HG03135 (cell line): ENCODE results near the gene HHLA2.

ENCODE experiments used
- ATAC-seq: cut with Tn5 transposase; IDR thresholded peaks from one replicate; pipeline ENCODE4 v1.9.1; 2021; ENCODE audit warnings: mild to moderate bottlenecking, moderate library complexity; ENCODE audit not compliant: unreplicated experiment

Gene HHLA2

DNA sequence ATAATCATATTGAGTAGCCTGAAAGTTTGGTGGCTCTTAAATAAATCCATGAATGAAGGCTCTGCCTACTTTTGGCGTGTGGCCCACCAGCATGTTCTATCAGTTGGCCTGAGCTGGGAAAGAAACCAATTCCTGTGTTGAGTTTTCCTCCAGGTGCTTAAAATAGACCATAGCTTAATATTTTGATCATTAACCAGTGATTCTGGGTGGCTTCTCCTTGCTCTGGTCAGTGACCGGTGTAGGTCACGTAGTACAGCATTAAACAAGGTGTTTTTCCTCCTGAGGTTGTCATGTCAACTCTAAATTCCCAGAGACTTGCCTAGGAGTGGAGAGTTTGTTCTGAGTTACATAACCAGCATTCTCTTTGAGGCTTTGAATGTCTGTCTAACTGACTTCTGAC, 1.3 kb downstream of the HHLA2 start:
- no peak for ATAC-seq

GRCh38 chr3:108298056-108298455, 1.7 kb downstream of the HHLA2 start:
- ATAC-seq: no peak

GRCh38 chr3:108300103-108300849, 3.9 kb downstream of the HHLA2 start:
- no peak for ATAC-seq

DNA sequence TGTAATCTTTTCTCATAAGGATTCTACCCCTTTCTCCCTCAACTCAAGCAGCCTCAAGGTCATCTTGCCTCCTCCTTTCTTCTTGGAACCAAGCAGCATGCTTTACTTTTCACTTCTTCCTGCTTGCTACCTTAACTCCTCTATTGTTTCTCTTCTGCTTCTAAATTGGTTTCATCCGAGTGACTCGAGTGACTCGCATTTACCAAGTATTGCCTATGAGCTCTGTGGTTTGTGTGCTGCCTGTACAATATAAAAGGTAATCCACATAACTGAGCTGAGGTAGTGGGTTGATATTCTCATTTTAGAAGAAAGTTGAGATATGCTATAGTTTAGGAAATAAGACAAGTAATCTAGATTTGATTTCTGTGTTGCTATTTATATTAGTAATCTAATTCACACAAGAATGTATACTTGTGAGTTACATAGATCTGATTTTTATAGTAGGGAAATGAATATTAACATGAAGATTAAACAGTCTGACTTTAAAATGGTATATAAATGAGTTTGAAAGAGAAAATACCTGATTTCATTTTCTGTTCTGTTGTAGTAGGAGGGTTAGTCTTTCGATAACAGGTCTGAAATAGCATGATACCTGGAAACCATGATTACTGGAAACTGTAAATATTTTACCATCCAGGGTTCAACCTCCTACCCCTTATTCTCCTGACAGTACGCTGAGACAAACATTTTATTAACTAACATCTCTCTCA, 5.5 kb downstream of the HHLA2 start:
- ATAC-seq: peak; percentile 56

DNA sequence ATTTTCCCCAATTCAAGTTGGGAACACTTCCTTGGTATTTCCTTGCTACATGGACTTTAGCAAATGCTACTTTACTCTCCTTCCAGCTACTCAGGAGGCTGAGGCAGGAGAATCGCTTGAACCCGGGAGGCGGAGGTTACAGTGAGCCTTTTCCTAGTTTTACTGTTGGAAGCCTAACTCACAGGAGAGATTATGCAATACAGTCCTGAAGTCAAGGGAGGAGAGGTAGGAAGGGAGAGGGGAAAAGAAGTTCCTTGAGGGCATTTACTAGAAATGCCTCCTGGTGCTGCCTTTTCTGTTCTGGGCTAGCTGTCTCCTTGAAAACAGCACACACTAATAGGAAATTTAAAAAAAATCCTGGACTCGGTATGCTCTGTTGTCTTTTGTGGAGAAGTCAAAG, 6.2 kb downstream of the HHLA2 start:
- ATAC-seq: no peak

- no peak for ATAC-seq
Observed at GRCh38 chr3:108305484-108306172, 9.3 kb downstream of the HHLA2 start.

DNA sequence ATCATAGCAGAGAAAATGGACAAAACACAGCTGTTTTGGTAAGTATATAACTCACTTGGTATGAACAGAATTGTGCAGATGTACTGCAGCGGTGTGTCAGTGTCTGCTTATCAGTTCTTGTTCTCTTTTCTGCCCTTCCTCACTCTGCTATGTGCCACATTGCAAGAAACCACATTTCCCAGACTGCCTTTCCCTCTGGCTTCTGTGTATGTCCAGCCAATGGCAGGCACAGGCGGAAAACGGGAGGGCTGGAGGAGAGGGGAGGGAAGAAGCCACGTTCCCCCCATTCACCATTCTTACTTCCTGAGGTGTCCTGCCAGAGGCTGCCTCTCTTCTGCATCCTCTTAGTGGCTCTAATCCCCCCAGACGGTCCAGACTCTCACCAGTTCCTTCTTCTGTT, 15.4 kb downstream of the HHLA2 start:
- no peak for ATAC-seq

- no peak for ATAC-seq
Observed at GRCh38 chr3:108312656-108313055, 16.3 kb downstream of the HHLA2 start.

DNA sequence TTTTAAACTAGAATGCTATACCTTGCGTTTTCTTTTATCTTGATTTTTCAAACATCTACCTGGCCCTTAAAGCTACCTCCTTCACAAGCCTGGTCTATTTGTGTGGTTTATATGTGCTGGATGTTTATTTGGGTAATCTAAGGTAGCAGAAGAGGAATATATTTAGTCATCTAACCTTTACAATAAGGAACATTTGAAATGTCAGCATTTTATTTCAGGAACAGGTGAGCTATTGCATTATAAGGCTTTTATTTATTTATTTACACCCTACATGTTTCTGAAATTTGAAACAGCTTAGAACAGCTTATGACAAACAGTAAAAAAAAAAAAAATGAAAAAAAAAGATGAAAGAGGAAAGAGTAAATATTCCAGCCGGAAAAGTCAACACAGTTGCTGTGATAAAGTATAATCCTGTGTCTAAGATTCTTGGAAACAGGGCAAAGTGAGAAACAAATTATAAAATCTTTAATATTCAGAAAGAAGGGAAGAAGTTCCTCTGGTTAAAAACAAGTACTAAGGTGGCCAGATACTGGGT, 19.5 kb downstream of the HHLA2 start:
- no peak for ATAC-seq

DNA sequence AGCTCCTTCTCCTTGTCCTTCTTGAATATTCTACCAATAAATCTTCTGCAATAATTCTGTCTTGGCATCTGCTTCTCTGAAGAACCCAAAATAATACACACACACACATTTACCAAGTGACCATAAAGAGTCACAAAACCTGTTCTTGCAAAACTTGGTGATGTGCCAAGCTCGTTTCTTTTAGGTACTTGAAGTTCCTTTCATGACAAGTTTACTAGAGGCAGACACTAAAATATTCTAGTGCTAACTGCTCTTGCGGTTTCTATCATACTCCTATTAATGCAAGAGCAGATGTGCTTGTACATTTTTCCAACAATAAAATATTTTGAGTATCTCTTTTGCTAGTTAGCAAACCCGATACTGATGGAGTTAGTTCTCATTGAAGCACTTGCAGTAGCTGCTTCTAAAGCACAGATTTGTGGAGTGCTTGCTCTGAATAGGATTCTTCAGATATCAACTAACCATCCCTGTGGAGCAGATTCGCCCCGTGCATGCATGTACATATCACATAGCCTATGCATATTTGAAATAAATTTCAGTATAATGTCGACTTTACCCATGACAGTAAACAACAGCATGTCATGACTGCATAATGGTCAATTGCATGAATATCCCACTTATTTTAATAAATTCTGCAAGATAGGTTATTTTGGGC, 23.2 kb downstream of the HHLA2 start:
- no peak for ATAC-seq

DNA sequence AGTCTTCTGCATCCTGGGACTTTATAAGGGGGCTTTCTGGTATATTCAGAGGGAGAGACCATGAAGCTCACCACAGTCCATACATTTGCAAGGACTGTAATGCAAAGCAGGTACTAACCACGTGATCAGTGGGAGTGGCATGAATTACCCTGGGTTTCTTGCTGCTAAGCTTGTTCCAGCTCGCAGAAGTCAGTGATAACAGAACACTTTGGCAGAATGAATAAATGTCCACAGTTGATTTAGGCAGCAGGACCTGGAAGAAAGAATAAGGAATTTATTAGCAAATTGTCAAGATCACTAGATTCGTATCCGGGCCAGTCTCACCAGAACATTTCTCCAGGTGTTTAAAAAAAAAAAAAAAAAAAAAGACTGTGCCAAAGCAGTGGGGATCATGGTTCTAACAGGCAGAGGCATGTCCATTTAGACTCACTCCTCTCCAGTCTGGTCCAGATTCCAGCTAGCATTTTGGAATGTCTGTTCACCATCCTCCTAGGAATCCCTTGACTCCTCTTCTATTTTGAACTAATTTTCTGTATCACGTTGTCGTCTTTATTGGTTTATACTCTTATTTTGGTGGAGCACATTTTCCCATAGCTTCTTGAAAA, 24.5 kb downstream of the HHLA2 start:
- no peak for ATAC-seq

GRCh38 chr3:108322352-108322751, 26.0 kb downstream of the HHLA2 start:
- ATAC-seq: no peak

- no peak for ATAC-seq
Observed at GRCh38 chr3:108324177-108324576, 27.8 kb downstream of the HHLA2 start.

DNA sequence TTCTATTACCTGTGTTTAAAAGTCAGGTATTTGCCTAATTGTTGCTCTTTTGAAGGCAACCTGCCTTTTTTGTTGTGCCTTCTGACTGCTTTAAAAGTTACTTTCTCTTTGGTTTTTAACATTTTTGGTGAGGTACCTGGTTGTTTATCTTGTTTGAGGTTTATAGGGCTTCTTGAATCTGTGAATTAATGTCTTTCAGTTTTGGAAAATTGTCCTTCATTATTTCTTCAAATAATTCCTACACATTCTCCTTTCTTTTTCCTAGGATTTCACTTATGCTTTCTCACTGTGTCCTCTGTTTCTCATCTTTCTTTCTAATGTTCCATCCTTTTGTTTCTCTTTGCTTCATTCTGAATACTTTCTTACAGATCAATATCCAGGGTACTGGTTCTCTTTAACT, 30.8 kb downstream of the HHLA2 start:
- no peak for ATAC-seq

DNA sequence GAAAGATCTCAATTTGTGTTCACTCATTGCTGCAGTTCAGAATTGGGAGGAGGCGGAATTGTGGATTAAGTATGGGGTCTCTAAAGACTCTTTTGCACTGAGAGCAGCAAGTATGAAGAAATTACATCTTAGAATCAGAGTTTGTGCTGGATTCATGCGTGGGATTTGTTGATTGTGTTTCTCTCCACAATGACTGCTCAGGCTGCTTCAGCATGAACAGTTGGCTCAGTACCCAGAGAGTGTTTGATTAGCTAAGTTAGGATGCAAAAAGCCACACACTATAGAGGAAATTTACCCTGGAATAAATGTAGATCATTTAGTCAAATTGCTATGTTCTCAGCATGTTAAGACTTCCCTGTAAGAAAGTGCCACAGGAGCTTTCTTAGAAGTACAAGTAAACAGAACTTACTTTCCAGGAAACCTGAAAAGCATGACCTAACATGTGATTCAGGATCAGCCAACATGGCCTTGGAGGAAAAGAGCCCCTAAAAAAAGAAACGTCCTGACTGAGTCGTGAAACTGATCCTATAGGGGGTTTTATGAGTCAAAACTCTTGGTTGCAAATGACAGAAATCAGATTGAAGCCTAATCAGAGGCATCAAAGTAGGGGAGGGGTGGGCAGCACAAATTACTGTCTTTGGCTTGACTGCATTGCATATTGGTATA, 32.6 kb downstream of the HHLA2 start:
- no peak for ATAC-seq

DNA sequence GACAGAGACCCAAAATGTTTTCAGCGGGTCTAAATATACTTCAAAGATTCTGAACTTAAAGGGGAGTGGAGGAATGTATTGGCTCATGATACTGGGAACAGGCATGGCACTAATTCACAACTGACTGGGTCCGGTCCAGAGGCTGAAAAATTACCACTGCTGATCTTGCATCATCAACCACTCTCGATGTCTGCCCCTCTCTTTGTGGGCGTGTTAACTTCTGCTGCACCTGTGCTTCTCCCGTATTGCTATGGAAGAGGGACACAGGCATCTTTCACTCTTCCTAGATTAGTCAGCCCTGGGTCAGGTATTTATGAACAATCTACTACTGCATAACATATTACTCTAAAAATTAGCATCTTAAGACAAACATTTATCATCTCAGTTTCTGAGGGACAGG, 33.2 kb downstream of the HHLA2 start:
- no peak for ATAC-seq

DNA sequence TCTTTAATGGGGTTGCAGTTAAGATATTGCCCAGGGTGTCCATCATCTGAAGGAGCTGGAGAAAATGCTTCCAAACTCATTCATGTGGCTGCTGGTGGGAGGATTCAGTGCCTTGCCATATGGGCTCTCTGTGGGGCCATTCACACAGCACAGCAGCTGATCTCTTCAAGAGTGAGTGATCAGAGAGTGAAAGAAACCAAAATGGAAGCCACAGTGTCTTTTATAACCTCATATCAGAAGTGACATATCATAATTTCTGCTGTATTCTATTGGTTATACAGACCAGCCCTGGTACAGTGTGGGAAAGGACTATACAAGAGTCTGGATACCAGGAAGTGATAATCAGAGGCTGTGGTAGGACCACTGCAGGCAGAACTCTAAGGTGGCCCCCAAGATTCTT, 33.6 kb downstream of the HHLA2 start:
- no peak for ATAC-seq

GRCh38 chr3:108331792-108332191, 35.4 kb downstream of the HHLA2 start:
- no peak for ATAC-seq

GRCh38 chr3:108333961-108334360, 37.6 kb downstream of the HHLA2 start:
- ATAC-seq: no peak

DNA sequence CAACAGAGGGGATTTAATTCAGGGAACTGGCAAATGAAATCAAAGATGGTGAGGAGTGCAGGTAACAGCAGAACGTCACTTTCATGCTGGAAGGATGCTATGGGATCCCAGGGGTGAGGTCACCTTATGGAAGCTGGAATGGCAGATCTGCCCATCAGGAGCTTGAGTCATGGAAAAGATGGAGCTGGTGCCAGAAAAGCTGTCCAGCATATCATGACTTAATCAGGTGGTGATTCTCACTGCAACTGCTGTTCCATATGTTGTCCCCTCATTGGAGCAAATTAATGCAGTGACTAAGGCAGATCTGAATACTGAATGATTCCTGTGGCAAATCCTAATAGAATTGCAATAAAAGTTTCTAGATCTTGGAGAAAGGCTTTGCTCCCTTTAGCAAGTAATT, 38.4 kb downstream of the HHLA2 start:
- no peak for ATAC-seq
